Mesenchymal stem cell (in vitro differentiated cells and primary cell): Measurements from ENCODE around the gene WDR90.

Experiments used
- DNase-seq: peaks from one replicate; pipeline ENCODE4 v3.0.0-alpha.2; 2013
- H2AFZ ChIP-seq: one replicate; pipeline ENCODE4 v1.6.1; 2013; ENCODE audit warnings: low read depth, mild to moderate bottlenecking, control low read depth, inconsistent platforms, low read length, moderate library complexity
- H2AK5ac ChIP-seq: 2 replicates; pipeline ENCODE4 v1.6.1; 2013; ENCODE audit warnings: low read length, moderate library complexity, mild to moderate bottlenecking, inconsistent platforms; ENCODE audit not compliant: severe bottlenecking
- H2BK120ac ChIP-seq: one replicate; pipeline ENCODE4 v1.6.1; 2013; ENCODE audit warnings: low read depth, mild to moderate bottlenecking, inconsistent platforms, low read length, moderate library complexity
- H2BK12ac ChIP-seq, 2 experiments: one replicate each; pipeline ENCODE4 v1.6.1; 2013; ENCODE audit warnings: inconsistent platforms in 2 of 2, low read length in 2 of 2, mild to moderate bottlenecking in 2 of 2, moderate library complexity in 2 of 2, control low read depth in 1 of 2
- H2BK15ac ChIP-seq: one replicate; pipeline ENCODE4 v1.6.1; 2013; ENCODE audit warnings: mild to moderate bottlenecking, low read depth, inconsistent platforms; ENCODE audit not compliant: poor library complexity, severe bottlenecking
- H2BK5ac ChIP-seq: 2 replicates; pipeline ENCODE4 v1.6.1; 2013; ENCODE audit warnings: low read depth, mild to moderate bottlenecking, low read length, control low read depth, inconsistent platforms; ENCODE audit not compliant: poor library complexity, severe bottlenecking
- H3K14ac ChIP-seq, 2 experiments: one replicate each; pipeline ENCODE4 v1.6.1; 2013; ENCODE audit warnings: inconsistent platforms in 2 of 2, low read length in 2 of 2, control low read depth in 1 of 2, mild to moderate bottlenecking in 1 of 2, moderate library complexity in 1 of 2
- H3K18ac ChIP-seq, 2 experiments: one replicate each; pipeline ENCODE4 v1.6.1; 2013; ENCODE audit warnings: inconsistent platforms in 2 of 2, low read length in 2 of 2, control low read depth in 1 of 2, low read depth in 1 of 2, mild to moderate bottlenecking in 1 of 2
- H3K23ac ChIP-seq, 2 experiments: one replicate each; pipeline ENCODE4 v1.6.1; 2013; ENCODE audit warnings: inconsistent platforms in 2 of 2, low read length in 2 of 2, mild to moderate bottlenecking in 2 of 2, moderate library complexity in 2 of 2, control low read depth in 1 of 2
- H3K27ac ChIP-seq: 2 replicates; pipeline ENCODE4 v1.5.1; 2013; ENCODE audit warnings: mild to moderate bottlenecking, moderate library complexity, low read length, control low read depth, inconsistent platforms; ENCODE audit not compliant: poor library complexity, severe bottlenecking
- H3K27me3 ChIP-seq, 2 experiments: 2 replicates each; pipeline versions ENCODE4 v1.6.1 to v1.7.0; 2013; ENCODE audit warnings: low read length in 2 of 2, mild to moderate bottlenecking in 2 of 2, moderate library complexity in 2 of 2, control low read depth in 1 of 2, inconsistent platforms in 1 of 2; ENCODE audit not compliant: control insufficient read depth in 1 of 2, insufficient read depth in 1 of 2
- H3K36me3 ChIP-seq, 2 experiments: 2 replicates each; pipeline versions ENCODE4 v1.6.1 to v1.7.0; 2013; ENCODE audit warnings: low read length in 2 of 2, control low read depth in 1 of 2, inconsistent platforms in 1 of 2, low read depth in 1 of 2, mild to moderate bottlenecking in 1 of 2; ENCODE audit not compliant: insufficient read depth in 2 of 2, control insufficient read depth in 1 of 2
- H3K4ac ChIP-seq, 2 experiments: one replicate each; pipeline ENCODE4 v1.6.1; 2013; ENCODE audit warnings: inconsistent platforms in 2 of 2, low read length in 2 of 2, mild to moderate bottlenecking in 2 of 2, moderate library complexity in 2 of 2, control low read depth in 1 of 2, low read depth in 1 of 2
- H3K4me1 ChIP-seq: 2 replicates; pipeline ENCODE4 v1.6.1; 2013; ENCODE audit warnings: low read depth, low read length, control low read depth; ENCODE audit not compliant: control insufficient read depth, insufficient read depth
- H3K4me2 ChIP-seq: 2 replicates; pipeline ENCODE4 v1.6.1; 2013; ENCODE audit warnings: low read length, mild to moderate bottlenecking, inconsistent platforms; ENCODE audit not compliant: poor library complexity, severe bottlenecking
- H3K4me3 ChIP-seq, 2 experiments: 2 replicates each; pipeline versions ENCODE4 v1.5.1 to v1.7.0; 2013; ENCODE audit warnings: low read length in 2 of 2, mild to moderate bottlenecking in 2 of 2, control low read depth in 1 of 2, low read depth in 1 of 2; ENCODE audit not compliant: insufficient read depth in 1 of 2
- H3K79me1 ChIP-seq: replicated peaks from 2 replicates; pipeline ENCODE4 v1.6.1; 2013; ENCODE audit warnings: mild to moderate bottlenecking, control low read depth, low read length, inconsistent platforms; ENCODE audit not compliant: poor library complexity, severe bottlenecking
- H3K9ac ChIP-seq: 2 replicates; pipeline ENCODE4 v1.7.0; 2013; ENCODE audit warnings: mild to moderate bottlenecking, low read length, moderate library complexity
- H3K9me3 ChIP-seq: 2 replicates; pipeline ENCODE4 v1.7.0; 2013; ENCODE audit warnings: mild to moderate bottlenecking, low read length; ENCODE audit not compliant: control insufficient read depth
- H4K8ac ChIP-seq: one replicate; pipeline ENCODE4 v1.6.1; 2013; ENCODE audit warnings: inconsistent platforms, mild to moderate bottlenecking, low read length, moderate library complexity
- H4K91ac ChIP-seq: one replicate; pipeline ENCODE4 v1.6.1; 2013; ENCODE audit warnings: mild to moderate bottlenecking, low read length, inconsistent platforms
- WGBS: methylation state at CpG from one replicate; pipeline ENCODE4 v1.1.7; 2013; ENCODE audit warnings: mixed read lengths; 5-methylcytosine and 5-hydroxymethylcytosine counted together

Gene WDR90

GRCh38 chr16:638034-638543 is 11.1 kb upstream of the WDR90 start:
- Histone ChIP-seq H3K4me3 (no peak overlapping the region), H3K9me3 (no peaks in the 10 kb centered on the region), H3K23ac (no peak overlapping the region), H3K27me3 (no peaks in the 10 kb centered on the region), H3K14ac (no peak overlapping the region), H2AK5ac (no peak overlapping the region), H3K27ac (no peak overlapping the region), H2BK5ac (no peak overlapping the region), H3K9ac (no peak overlapping the region), H2BK120ac (no peak overlapping the region), H4K91ac (no peak overlapping the region), H2BK12ac (peak overlapping the region in 1 of 2 experiments; percentile 82), H3K4ac (no peak overlapping the region), H3K36me3 (peaks cover 3 to 19% of the 10 kb centered on the region in 2 experiments), H3K79me1 (peaks cover 27% of the 10 kb centered on the region), H3K4me2 (no peak overlapping the region), H3K18ac (peak overlapping the region in 1 of 2 experiments; percentile 55), H2BK15ac (no peak overlapping the region), H2AFZ (no peak overlapping the region), H3K4me1 (peaks cover 54% of the 10 kb centered on the region), H4K8ac (no peak overlapping the region)
- DNase-seq = no peak
- WGBS = 87% methylated on average over 15 of the region's 15 CpGs

- Histone ChIP-seq H3K18ac (no peak overlapping the region), H4K8ac (no peak overlapping the region), H2BK12ac (no peak overlapping the region), H3K4me3 (no peak overlapping the region), H3K4ac (no peak overlapping the region), H3K9me3 (no peaks in the 10 kb centered on the region), H3K27ac (no peak overlapping the region), H3K14ac (no peak overlapping the region), H3K9ac (no peak overlapping the region), H2AK5ac (no peak overlapping the region), H3K79me1 (peaks cover 25% of the 10 kb centered on the region), H2BK5ac (no peak overlapping the region), H4K91ac (no peak overlapping the region), H3K27me3 (no peaks in the 10 kb centered on the region), H2AFZ (no peak overlapping the region), H3K36me3 (peaks cover 3 to 12% of the 10 kb centered on the region in 2 experiments), H2BK120ac (no peak overlapping the region), H3K23ac (no peak overlapping the region), H3K4me1 (peaks cover 53% of the 10 kb centered on the region), H2BK15ac (no peak overlapping the region), H3K4me2 (no peak overlapping the region)
- 89% methylated on average over 7 of the region's 9 CpGs for WGBS
- DNase-seq = no peak
These were observed 10.3 kb upstream of the WDR90 start for GRCh38 chr16:638836-639235.

GRCh38 chr16:640614-641013 is 8.6 kb upstream of the WDR90 start:
- no peak overlapping the region for H3K18ac ChIP-seq
- no peak overlapping the region for H4K8ac ChIP-seq
- no peak overlapping the region for H3K27ac ChIP-seq
- H3K9me3 ChIP-seq = no peaks in the 10 kb centered on the region
- H3K4ac ChIP-seq = no peak overlapping the region
- H2BK15ac ChIP-seq = no peak overlapping the region
- H3K27me3 ChIP-seq = no peaks in the 10 kb centered on the region
- H3K4me3 ChIP-seq = no peak overlapping the region
- H3K36me3 ChIP-seq = peaks cover 0 to 7% of the 10 kb centered on the region in 2 experiments
- peaks cover 46% of the 10 kb centered on the region for H3K4me1 ChIP-seq
- H4K91ac ChIP-seq = no peak overlapping the region
- peak overlapping the region; percentile 94 for H2BK120ac ChIP-seq
- H3K23ac ChIP-seq = no peak overlapping the region
- peaks cover 23% of the 10 kb centered on the region for H3K79me1 ChIP-seq
- no peak overlapping the region for H3K14ac ChIP-seq
- DNase-seq = no peak
- no peak overlapping the region for H2BK5ac ChIP-seq
- H2BK12ac ChIP-seq = peak overlapping the region in 1 of 2 experiments; percentile 59
- no peak overlapping the region for H2AK5ac ChIP-seq
- no peak overlapping the region for H3K4me2 ChIP-seq
- no peak overlapping the region for H2AFZ ChIP-seq
- 100% methylated on average over 3 of the region's 5 CpGs for WGBS
- H3K9ac ChIP-seq = no peak overlapping the region

GRCh38 chr16:641326-642188 is 7.6 kb upstream of the WDR90 start, which contains the start of gene MCRIP2:
Gene MCRIP2, plus strand, starts transcription at chr16:641828. Its CDS starts 164 bp downstream, at chr16:641992.
- Histone ChIP-seq H4K8ac (peak within 1 kb of the TSS; percentile 99), H2BK120ac (peak within 1 kb of the TSS; percentile 94), H3K27me3 (no peaks in the 10 kb centered on the region), H3K4me1 (peaks cover 49% of the 10 kb centered on the region), H3K9me3 (no peaks in the 10 kb centered on the region), H3K27ac (no peak within 1 kb of the TSS), H3K18ac (peak within 1 kb of the TSS; percentile 88 to 98), H2BK15ac (peak within 1 kb of the TSS; percentile 90), H3K4me3 (peak within 1 kb of the TSS; percentile 71 to 83), H2AFZ (peak within 1 kb of the TSS; percentile 70), H4K91ac (peak within 1 kb of the TSS; percentile 70), H3K9ac (peak within 1 kb of the TSS; percentile 89), H2BK5ac (peak within 1 kb of the TSS; percentile 49), H3K36me3 (peaks cover 0 to 14% of the 10 kb centered on the region in 2 experiments), H3K4ac (peak within 1 kb of the TSS; percentile 83 to 87), H2AK5ac (no peak within 1 kb of the TSS), H3K14ac (peak within 1 kb of the TSS; percentile 90 to 99), H3K23ac (peak within 1 kb of the TSS in 1 of 2 experiments; percentile 83), H3K79me1 (peaks cover 27% of the 10 kb centered on the region), H2BK12ac (peak within 1 kb of the TSS; percentile 18 to 84), H3K4me2 (peak within 1 kb of the TSS; percentile 99)
- 2% methylated on average over 61 of the region's 81 CpGs for WGBS
- peak; percentile 69 for DNase-seq
